ENCODE data around the gene UNC79.

Gene UNC79

DNA sequence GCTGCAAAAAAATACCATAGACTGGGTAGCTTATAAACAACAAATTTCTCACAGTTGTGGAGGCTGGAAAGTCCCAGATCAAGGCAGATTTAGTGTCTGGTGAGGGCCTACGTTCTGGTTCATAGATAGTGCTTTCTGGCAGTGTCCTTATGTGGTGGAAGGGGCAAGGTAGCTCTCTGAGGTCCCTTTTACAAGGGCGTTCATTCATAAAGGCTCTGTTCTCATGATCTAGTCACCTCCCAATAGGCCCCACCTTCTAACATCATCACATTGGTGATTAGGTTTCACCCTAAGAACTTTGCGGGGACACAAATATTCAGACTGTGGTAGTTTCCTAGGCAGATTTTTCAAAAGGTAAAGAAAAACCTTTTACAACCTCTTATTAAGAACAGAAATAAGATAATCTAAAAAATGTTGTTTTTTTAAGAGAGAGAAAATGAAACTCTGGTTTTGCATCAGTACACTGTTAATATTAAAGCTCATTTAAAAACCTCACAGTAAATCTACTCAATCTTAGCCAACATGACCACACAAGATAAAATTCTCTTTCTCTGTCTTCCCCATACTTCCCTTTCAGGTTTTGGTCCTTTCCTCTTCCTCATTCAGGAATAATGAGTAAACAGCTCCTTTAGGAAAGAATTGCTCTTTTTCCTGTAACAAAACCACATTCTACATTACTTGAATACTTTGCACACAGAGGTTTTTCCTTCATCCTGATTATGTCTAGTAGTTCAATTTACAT, 117.5 kb downstream of the UNC79 start:
- DNase-seq (ENCODE audit: low read depth) = no peak

DNA sequence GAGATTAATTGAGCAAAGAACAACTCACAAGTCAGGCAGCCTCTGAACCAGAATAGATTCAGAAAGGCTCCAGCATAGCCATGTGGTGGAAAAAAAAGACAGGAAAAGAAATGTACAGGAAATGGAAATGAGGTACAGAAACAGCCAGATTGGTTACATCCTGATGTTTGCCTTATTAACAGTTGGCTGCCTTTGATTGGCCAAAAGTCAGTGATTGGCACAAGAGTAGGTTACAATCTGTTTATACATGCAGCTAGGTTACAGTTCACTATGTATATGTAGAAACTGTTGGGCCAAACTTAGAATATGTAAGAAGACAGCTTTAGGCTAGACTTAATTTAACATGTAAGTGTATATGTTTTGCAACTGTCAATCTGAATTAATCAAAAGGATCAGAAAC, 118.9 kb downstream of the UNC79 start:
- no peak for DNase-seq (ENCODE audit: low read depth)

DNA sequence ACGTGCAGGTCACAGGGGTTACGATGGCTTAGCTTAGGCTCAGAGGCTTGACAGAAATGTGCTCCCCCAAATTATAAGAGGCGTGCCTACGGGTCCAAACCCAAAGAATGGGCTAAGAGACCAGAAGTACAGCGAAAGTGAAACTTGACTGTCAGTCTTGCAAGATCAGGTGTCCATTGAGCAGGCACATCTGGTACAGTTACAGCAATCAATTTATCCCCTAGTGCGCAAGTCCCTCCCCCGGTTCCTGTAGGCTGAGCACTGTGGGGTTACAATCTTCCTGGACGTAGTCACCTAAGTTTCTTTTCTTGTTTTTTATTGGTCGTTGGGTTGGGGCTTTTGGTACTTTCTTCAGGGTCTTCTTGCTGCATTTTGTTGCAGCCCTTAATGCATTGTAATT, 134.2 kb downstream of the UNC79 start:
- no peak for DNase-seq (ENCODE audit: low read depth)

- no peak for DNase-seq (ENCODE audit: low read depth)
Observed at GRCh38 chr14:93566065-93566693, 135.4 kb downstream of the UNC79 start.

GRCh38 chr14:93571275-93571674, 140.5 kb downstream of the UNC79 start:
- DNase-seq (ENCODE audit: low read depth) = no peak

- DNase-seq (ENCODE audit: low read depth) = no peak
Observed at GRCh38 chr14:93579178-93579577, 148.4 kb downstream of the UNC79 start.

DNA sequence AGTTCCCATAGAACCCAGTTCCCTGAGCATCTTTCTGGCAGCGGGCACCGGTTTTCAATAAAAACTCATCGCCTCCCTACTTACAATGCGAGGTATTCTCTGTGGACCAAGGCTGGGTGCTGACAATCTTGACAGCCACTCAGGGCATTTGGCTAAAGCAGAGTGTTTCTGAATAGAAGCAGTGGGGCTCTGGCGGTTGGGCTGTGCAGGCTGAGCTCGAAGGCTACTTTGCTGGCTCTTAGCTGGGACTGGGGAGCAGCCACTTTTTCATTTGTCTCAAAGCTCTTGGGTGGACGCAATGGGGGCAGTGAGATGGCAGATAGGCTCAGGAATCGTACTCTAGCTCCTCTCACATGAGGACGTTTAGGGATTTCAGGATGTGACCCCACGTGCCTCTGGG, 151.8 kb downstream of the UNC79 start:
- DNase-seq (ENCODE audit: low read depth) = no peak

- DNase-seq (ENCODE audit: low read depth) = no peak
Observed at GRCh38 chr14:93587330-93587729, 156.6 kb downstream of the UNC79 start.

GRCh38 chr14:93591506-93591905, 160.8 kb downstream of the UNC79 start:
- DNase-seq (ENCODE audit: low read depth) = no peak

- DNase-seq (ENCODE audit: low read depth) = no peak
Observed at GRCh38 chr14:93592786-93593185, 162.0 kb downstream of the UNC79 start.

- DNase-seq (ENCODE audit: low read depth) = no peak
Observed at GRCh38 chr14:93606091-93606490, 175.4 kb downstream of the UNC79 start.

DNA sequence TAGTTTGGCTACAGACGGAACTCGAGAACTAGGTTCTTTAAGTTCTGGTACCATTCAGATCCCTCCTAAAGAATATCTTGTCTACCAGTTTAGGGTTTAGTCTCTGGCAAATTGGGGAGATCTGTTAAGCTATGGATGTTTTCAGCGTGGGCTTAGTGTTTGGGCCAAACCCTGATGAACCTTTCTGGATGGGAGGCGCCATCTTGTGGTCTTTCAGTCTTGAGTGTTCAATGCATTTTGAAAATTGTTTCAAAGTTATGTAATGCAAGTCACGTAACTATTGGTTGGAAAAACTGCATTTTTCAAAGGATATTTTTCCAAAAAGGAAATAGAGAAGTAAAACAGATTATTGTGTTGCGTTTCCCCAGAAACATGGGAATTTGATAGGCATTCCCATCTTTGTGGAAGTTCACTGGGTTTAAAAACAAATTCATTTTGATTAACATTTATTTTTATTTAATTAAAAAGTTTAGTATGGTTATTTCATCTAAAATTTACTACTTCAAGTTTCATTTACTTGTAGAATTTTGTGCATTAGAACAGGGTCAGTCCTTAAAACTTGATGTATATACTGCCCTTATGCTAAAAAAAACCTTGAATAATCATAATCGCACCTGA, 188.5 kb downstream of the UNC79 start:
- DNase-seq (ENCODE audit: low read depth) = no peak

DNA sequence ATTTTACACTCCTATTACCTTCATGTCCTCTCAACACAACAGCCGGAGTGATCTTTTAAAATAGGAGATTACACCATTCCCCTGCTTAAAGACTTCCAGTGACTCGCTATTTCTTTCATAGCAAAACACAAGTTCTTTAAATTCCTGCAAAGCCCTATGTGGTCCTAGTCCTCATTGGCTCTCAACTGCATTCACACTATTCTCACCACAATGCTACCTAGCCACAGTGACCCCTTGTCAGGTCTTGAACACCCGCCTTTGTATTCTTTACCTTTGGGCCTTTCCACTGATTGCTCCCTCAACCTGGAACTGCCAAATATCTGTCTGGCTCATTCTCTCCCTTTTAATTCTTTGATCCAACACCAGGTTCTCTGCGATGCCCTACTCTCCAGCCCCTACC, 197.3 kb downstream of the UNC79 start:
- no peak for DNase-seq (ENCODE audit: low read depth)

DNA sequence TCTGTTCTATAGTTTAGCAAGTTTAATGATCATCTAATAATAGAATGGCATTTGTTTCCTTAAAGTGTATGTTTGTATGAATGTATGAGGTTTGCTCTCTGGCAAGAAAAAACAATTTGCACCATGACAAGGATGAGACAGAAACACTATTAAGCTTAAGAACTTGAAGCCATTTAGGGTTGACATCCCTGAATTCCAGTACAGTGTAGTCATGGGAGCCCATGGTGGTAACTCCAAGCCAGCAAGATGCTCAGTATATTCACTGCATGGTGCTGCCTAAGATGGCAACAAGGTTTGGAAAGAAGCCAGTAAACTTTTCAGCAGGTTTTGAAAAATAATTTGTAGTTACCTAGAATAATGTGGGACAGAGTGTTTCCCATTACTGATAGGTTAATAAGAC, 198.9 kb downstream of the UNC79 start:
- DNase-seq (ENCODE audit: low read depth) = no peak

- no peak for DNase-seq (ENCODE audit: low read depth)
Observed at GRCh38 chr14:93638790-93639189, 208.1 kb downstream of the UNC79 start.

DNA sequence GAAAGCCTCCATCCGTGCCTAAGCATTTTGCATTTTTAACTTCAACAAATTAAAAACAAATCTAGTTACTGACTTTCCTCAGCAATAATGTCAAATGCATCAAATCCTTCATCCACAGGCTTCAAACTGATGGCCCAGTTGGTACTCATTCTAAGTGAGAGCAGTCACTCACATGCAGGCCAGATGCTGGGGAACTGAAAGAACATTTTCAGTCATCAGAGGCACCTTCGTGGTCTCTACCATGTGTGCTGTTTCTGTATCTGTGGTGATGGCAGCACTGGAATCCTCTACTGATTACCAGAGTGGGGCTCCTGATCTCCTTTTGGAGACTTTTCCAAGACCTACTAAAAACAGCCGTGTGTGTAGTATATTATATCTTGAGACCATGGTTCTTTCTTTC, 212.4 kb downstream of the UNC79 start:
- DNase-seq (ENCODE audit: low read depth) = no peak

GRCh38 chr14:93643676-93644075, 212.9 kb downstream of the UNC79 start:
- no peak for DNase-seq (ENCODE audit: low read depth)

DNA sequence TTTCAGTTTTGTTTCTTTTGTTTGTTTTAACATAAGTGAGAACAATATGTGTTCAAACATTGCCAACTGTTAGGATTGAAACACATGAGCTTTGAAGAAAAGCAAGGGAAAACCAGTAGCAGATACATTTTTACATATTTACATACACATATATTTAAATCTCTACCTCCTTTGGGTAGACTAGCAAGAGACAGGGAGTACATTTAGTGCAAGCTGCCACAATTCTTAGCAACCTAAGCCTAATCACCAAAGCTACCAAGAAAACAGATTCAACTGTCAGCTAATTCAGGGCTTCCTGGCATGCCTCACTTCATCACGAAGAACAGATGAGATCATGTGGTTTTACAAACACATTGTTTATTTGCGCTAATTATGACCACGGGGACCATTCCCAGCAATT, 214.5 kb downstream of the UNC79 start:
- DNase-seq (ENCODE audit: low read depth) = no peak

DNA sequence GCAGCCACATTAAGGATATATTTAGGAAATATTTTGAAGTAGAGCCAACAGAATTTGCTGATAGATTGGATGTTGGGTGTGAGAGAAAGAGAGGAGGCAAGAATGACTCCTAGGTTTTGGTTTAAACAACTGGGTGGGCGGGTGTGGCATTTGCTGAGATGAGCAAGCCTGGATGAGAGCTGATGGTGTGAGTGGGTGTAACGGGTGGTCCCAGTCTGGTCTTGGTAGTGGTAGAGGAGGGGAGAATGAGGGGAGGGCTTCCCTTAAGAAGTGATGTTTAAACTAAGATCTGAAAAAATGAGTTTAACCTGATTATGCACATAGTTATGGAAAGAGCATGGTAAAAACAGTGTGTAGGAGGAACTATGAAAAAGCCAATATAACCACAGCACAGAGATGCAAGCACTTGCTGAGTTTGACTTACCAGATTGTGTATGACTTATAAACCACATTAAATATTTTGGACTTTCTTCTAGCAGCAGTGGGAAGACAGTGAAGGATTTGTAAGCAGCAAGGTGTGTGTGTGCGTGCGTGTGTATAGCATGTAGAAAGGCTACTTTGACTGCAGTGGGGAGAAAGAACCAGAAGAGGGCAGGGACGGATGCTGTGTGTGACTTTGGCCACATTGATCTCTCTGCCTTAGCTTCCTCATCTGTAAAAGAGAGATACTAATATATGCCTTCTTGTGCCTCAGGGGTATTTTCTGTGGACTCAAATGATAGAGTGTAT, 217.9 kb downstream of the UNC79 start:
- no peak for DNase-seq (ENCODE audit: low read depth)

- no peak for DNase-seq (ENCODE audit: low read depth)
Observed at GRCh38 chr14:93654599-93654998, 223.9 kb downstream of the UNC79 start.

GRCh38 chr14:93655078-93655750, 224.5 kb downstream of the UNC79 start:
- DNase-seq (ENCODE audit: low read depth) = no peak

DNA sequence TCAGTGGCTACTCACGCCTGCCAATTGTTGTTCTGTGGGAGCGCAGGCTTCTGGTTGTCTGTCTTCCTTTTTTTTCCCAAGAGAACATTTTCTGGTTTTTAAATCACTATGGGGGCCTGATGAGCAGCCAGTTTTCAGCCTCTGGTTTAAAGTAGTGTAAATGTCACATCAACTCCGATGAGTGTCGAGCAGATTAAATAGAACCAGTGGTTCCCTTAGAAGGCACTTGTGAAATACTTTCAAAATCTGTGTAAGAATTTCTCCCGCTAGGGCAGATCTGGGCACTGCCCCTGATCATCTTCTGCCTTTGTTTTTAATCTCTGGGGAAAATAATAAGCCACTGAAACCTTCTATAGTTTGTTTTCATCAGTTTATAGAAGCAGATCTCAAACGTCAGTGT, 227.1 kb downstream of the UNC79 start:
- DNase-seq (ENCODE audit: low read depth) = no peak

All from stimulated activated CD8-positive, alpha-beta memory T cell treated with anti-CD3 and anti-CD28 coated beads, Interleukin-12 subunit alpha, Interleukin-12 subunit beta, amount 100 ng/mL, for 1 hour (primary cell).